Neuronal stem cell (in vitro differentiated cells): ENCODE data around the gene MTA1.

Experiments
- DNase-seq: peaks from one replicate; pipeline ENCODE4 v3.0.0-alpha.2; 2013; ENCODE audit warnings: low spot score
- H2AFZ ChIP-seq: one replicate; pipeline ENCODE4 v1.6.1; 2013; ENCODE audit warnings: mild to moderate bottlenecking, low read length, inconsistent platforms
- H2AK5ac ChIP-seq: 2 replicates; pipeline ENCODE4 v1.6.1; 2013; ENCODE audit warnings: low read depth, mild to moderate bottlenecking, inconsistent platforms, low read length, moderate library complexity, mixed read lengths
- H2BK120ac ChIP-seq: 2 replicates; pipeline ENCODE4 v1.6.1; 2013; ENCODE audit warnings: low read depth, mild to moderate bottlenecking, inconsistent platforms, low read length, moderate library complexity, mixed read lengths
- H2BK12ac ChIP-seq: one replicate; pipeline ENCODE4 v1.6.1; 2013; ENCODE audit warnings: low read length, inconsistent platforms
- H2BK15ac ChIP-seq: 2 replicates; pipeline ENCODE4 v1.6.1; 2013; ENCODE audit warnings: mild to moderate bottlenecking, low read length, inconsistent platforms, mixed read lengths
- H2BK5ac ChIP-seq: one replicate; pipeline ENCODE4 v1.6.1; 2013; ENCODE audit warnings: inconsistent platforms, mild to moderate bottlenecking, low read length, moderate library complexity
- H3K14ac ChIP-seq: one replicate; pipeline ENCODE4 v1.6.1; 2013; ENCODE audit warnings: low read length, inconsistent platforms
- H3K18ac ChIP-seq: 2 replicates; pipeline ENCODE4 v1.6.1; 2013; ENCODE audit warnings: low read length, inconsistent platforms
- H3K23ac ChIP-seq: 2 replicates; pipeline ENCODE4 v1.6.1; 2013; ENCODE audit warnings: low read depth, mild to moderate bottlenecking, mixed read lengths, low read length, inconsistent platforms; ENCODE audit not compliant: poor library complexity
- H3K27ac ChIP-seq: replicated peaks from 3 replicates; pipeline ENCODE4 v1.5.1; 2013; ENCODE audit warnings: low read length, inconsistent platforms
- H3K27me3 ChIP-seq, 3 experiments: 2 replicates each; pipeline ENCODE4 v1.6.1; 2013; ENCODE audit warnings: low read length in 3 of 3, mild to moderate bottlenecking in 2 of 3, inconsistent platforms in 1 of 3, low read depth in 1 of 3, mixed read lengths in 1 of 3, moderate library complexity in 1 of 3; ENCODE audit not compliant: control insufficient read depth in 3 of 3, insufficient read depth in 3 of 3
- H3K36me3 ChIP-seq, 2 donors: replicated peaks in 1 of 2; 2 replicates each; pipeline ENCODE4 v1.6.1; 2013; ENCODE audit warnings: low read length in 2 of 2; ENCODE audit not compliant: control insufficient read depth in 2 of 2, insufficient read depth in 2 of 2
- H3K4ac ChIP-seq: 2 replicates; pipeline ENCODE4 v1.6.1; 2013; ENCODE audit warnings: inconsistent platforms, mild to moderate bottlenecking, low read length, moderate library complexity
- H3K4me1 ChIP-seq, 2 donors: 1 replicate in 1 of 2; 2 replicates in 1 of 2; pipeline ENCODE4 v1.6.1; 2013; ENCODE audit warnings: low read length in 2 of 2, low read depth in 1 of 2; ENCODE audit not compliant: control insufficient read depth in 2 of 2, insufficient read depth in 1 of 2
- H3K4me2 ChIP-seq: one replicate; pipeline ENCODE4 v1.6.1; 2013; ENCODE audit warnings: mild to moderate bottlenecking, low read length, inconsistent platforms; ENCODE audit not compliant: insufficient read depth, poor library complexity, severe bottlenecking
- H3K4me3 ChIP-seq, 2 donors: 2 replicates each; pipeline ENCODE4 v1.5.1; 2013; ENCODE audit warnings: low read length in 2 of 2, mild to moderate bottlenecking in 2 of 2, inconsistent platforms in 1 of 2, moderate library complexity in 1 of 2
- H3K79me1 ChIP-seq: one replicate; pipeline ENCODE4 v1.6.1; 2013; ENCODE audit warnings: low read depth, mild to moderate bottlenecking, inconsistent platforms, low read length, moderate library complexity
- H3K9ac ChIP-seq: one replicate; pipeline ENCODE4 v1.6.1; 2013; ENCODE audit warnings: mild to moderate bottlenecking, low read depth, low read length, inconsistent platforms; ENCODE audit not compliant: poor library complexity
- H3K9me3 ChIP-seq, 2 donors: replicated peaks in 1 of 2; 2 replicates each; pipeline versions ENCODE3 to v1.6.1; 2013; ENCODE audit warnings: low read length in 2 of 2, mild to moderate bottlenecking in 2 of 2, inconsistent platforms in 1 of 2, low read depth in 1 of 2, mixed read lengths in 1 of 2, moderate library complexity in 1 of 2; ENCODE audit not compliant: control insufficient read depth in 2 of 2, insufficient read depth in 1 of 2
- H4K8ac ChIP-seq: one replicate; pipeline ENCODE4 v1.6.1; 2013; ENCODE audit warnings: low read depth, mild to moderate bottlenecking, inconsistent platforms, low read length, moderate library complexity
- H4K91ac ChIP-seq: one replicate; pipeline ENCODE4 v1.6.1; 2013; ENCODE audit warnings: low read length, low read depth, mild to moderate bottlenecking, inconsistent platforms; ENCODE audit not compliant: poor library complexity
- WGBS, 2 donors: extraction: QIAGEN DNeasy Blood & Tissue Kit; methylation state at CpG; one replicate each; pipeline ENCODE4 v1.1.7; 2013; ENCODE audit warnings: missing lambda C conversion rate in 2 of 2, mixed read lengths in 1 of 2; ENCODE audit not compliant: insufficient read length in 2 of 2, insufficient replicate concordance in 1 of 2; ENCODE audit errors: extremely low coverage in 2 of 2; 5-methylcytosine and 5-hydroxymethylcytosine counted together

Gene MTA1

DNA sequence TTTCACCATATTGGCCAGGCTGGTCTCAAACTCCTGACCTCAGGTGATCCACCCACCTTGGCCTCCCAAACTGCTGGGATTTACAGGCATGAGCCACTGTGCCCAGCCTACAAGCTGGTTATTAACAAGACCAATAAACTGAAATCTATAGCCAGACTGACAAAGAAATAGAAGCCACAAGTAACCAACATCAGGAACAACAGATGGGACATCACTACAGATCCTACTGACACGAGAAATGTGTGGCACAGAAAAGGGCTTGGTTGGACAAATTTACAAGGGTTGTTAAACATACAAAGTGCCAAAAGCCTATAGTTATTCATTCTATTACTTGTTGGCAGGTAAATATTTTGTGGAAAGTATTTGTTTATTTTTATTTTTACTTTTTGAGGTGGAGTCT is 11.6 kb downstream of the MTA1 start:
- Histone ChIP-seq H3K9ac (no peak overlapping the region), H3K79me1 (peaks cover 12% of the 10 kb centered on the region), H3K18ac (no peak overlapping the region), H3K4ac (no peak overlapping the region), H3K9me3 (peaks cover 15 to 42% of the 10 kb centered on the region in 2 donors), H3K27me3 (no peaks in the 10 kb centered on the region), H2BK12ac (no peak overlapping the region), H3K4me1 (peaks cover 0 to 4% of the 10 kb centered on the region in 2 donors), H2AK5ac (no peak overlapping the region), H3K27ac (no peak overlapping the region), H3K4me3 (no peak overlapping the region), H3K36me3 (peaks cover 24 to 62% of the 10 kb centered on the region in 2 donors), H2AFZ (no peak overlapping the region), H3K4me2 (no peak overlapping the region), H3K14ac (no peak overlapping the region), H2BK5ac (no peak overlapping the region), H3K23ac (no peak overlapping the region), H4K91ac (no peak overlapping the region), H2BK120ac (no peak overlapping the region), H4K8ac (no peak overlapping the region), H2BK15ac (no peak overlapping the region)
- no CpG with 5 or more reads among the region's 1 CpG for WGBS, 2 donors
- DNase-seq, result no peak

DNA sequence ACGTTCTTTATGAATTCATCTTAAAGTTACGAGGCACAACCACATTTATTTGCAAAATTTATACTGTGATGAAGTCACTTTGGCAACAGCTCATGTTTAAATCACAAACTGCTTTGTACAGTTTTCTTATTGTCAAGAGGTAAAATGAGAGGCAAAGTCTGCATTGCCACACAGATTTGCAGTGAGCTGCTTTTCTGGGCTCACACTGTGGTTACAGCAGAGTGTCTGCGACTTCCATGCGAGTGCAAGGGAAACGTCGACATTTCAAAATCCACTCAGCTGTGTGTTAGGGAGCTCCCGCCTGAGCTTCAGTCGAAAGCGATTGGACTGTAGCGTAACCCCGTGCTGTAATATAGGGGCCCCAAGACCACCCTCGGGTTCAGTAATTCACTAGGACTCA is 13.0 kb downstream of the MTA1 start:
- H3K27ac ChIP-seq, result no peak overlapping the region
- H3K4me1 ChIP-seq, result peaks cover 0 to 4% of the 10 kb centered on the region in 2 donors
- no peak overlapping the region for H2BK120ac ChIP-seq
- no peak overlapping the region for H3K23ac ChIP-seq
- no peak overlapping the region for H3K4me2 ChIP-seq
- no peak overlapping the region for H3K18ac ChIP-seq
- no peak overlapping the region for H3K9ac ChIP-seq
- no peak overlapping the region for H3K4me3 ChIP-seq
- WGBS, 2 donors, result no CpG with 5 or more reads among the region's 12 CpGs
- peaks cover 5 to 31% of the 10 kb centered on the region in 2 donors for H3K9me3 ChIP-seq
- H2AK5ac ChIP-seq, result no peak overlapping the region
- no peaks in the 10 kb centered on the region for H3K27me3 ChIP-seq
- H2BK12ac ChIP-seq, result no peak overlapping the region
- H4K8ac ChIP-seq, result no peak overlapping the region
- H3K4ac ChIP-seq, result no peak overlapping the region
- H2BK5ac ChIP-seq, result no peak overlapping the region
- H3K14ac ChIP-seq, result no peak overlapping the region
- no peak overlapping the region for H2BK15ac ChIP-seq
- H2AFZ ChIP-seq, result no peak overlapping the region
- H4K91ac ChIP-seq, result no peak overlapping the region
- no peak for DNase-seq
- H3K36me3 ChIP-seq, result peaks cover 19 to 62% of the 10 kb centered on the region in 2 donors
- H3K79me1 ChIP-seq, result peaks cover 15% of the 10 kb centered on the region

DNA sequence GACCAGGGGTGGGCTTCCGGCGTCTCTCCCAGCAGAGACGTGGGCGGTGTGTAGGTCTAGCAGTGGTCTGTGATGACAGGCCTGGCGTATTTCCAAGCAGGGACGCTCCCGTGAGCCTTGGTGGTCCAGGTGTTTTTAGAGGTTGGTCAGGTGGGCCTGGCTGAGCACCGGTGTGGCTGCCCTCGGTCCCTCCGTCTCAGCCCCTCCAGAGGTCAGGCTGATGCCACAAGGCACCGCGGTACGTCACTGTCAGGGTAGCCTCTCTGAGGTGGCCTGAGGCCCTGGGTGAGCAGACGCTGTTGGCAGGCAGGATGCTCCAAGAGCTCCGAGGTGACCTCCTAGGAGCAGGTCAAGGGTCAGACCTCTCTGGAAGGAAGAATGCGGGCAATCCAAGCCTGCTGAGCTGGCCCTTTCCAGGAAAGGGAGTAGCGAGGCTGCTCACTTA is 13.6 kb downstream of the MTA1 start:
- WGBS, 2 donors, result no CpG with 5 or more reads among the region's 17 CpGs
- no peak overlapping the region for H4K8ac ChIP-seq
- peaks cover 0 to 4% of the 10 kb centered on the region in 2 donors for H3K4me1 ChIP-seq
- no peak overlapping the region for H2BK15ac ChIP-seq
- H3K9ac ChIP-seq, result no peak overlapping the region
- H3K36me3 ChIP-seq, result peaks cover 16 to 62% of the 10 kb centered on the region in 2 donors
- H3K27me3 ChIP-seq, result no peaks in the 10 kb centered on the region
- H4K91ac ChIP-seq, result no peak overlapping the region
- H2BK5ac ChIP-seq, result no peak overlapping the region
- H3K4me2 ChIP-seq, result no peak overlapping the region
- H3K4me3 ChIP-seq, result no peak overlapping the region
- H3K4ac ChIP-seq, result no peak overlapping the region
- H3K23ac ChIP-seq, result peak overlapping the region; percentile 22
- peaks cover 21% of the 10 kb centered on the region for H3K79me1 ChIP-seq
- H3K14ac ChIP-seq, result no peak overlapping the region
- H2BK12ac ChIP-seq, result no peak overlapping the region
- no peak overlapping the region for H2AK5ac ChIP-seq
- H3K27ac ChIP-seq, result no peak overlapping the region
- peak overlapping the region; percentile 1 for H3K18ac ChIP-seq
- no peak overlapping the region for H2AFZ ChIP-seq
- peaks cover 5 to 26% of the 10 kb centered on the region in 2 donors for H3K9me3 ChIP-seq
- DNase-seq, result no peak
- H2BK120ac ChIP-seq, result no peak overlapping the region

DNA sequence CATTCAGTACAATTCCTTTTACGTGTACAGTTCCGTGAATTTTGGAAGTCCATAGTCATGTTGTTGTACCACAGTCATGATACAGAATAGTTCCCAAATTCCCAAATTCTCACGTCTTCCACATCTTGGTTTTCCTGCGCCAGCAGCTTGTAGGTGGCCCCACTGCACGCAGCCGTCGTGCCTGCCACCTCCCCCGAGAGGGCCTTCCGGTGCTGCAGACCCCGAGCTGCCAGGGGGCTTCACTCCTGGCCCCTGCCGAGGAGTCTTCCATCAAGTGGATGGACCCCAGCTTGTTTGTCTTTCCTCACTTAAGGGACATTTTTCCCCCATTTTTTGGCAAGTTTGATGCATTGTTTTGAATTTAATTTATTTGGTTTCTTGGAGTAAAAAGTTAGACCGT is 16.8 kb downstream of the MTA1 start:
- Histone ChIP-seq H3K18ac (no peak overlapping the region), H4K91ac (no peak overlapping the region), H2AK5ac (no peak overlapping the region), H3K79me1 (peaks cover 40% of the 10 kb centered on the region), H3K23ac (no peak overlapping the region), H3K4me3 (no peak overlapping the region), H3K9ac (no peak overlapping the region), H3K4ac (no peak overlapping the region), H4K8ac (no peak overlapping the region), H2BK5ac (no peak overlapping the region), H3K9me3 (peaks cover 2 to 4% of the 10 kb centered on the region in 2 donors), H3K36me3 (peaks cover 13 to 64% of the 10 kb centered on the region in 2 donors), H3K4me2 (no peak overlapping the region), H2AFZ (no peak overlapping the region), H3K14ac (no peak overlapping the region), H3K27me3 (no peaks in the 10 kb centered on the region), H2BK120ac (no peak overlapping the region), H2BK15ac (no peak overlapping the region), H3K4me1 (peaks cover 0 to 4% of the 10 kb centered on the region in 2 donors), H2BK12ac (no peak overlapping the region), H3K27ac (no peak overlapping the region)
- no CpG with 5 or more reads among the region's 12 CpGs for WGBS, 2 donors
- DNase-seq, result no peak
